K562 (cell line): ENCODE measurements around the gene EPHB1. TPM values are rescaled to one million over a fixed set of nuclear protein-coding genes. Genes with fewer than 3 reads are reported as not detected.

ENCODE experiments used
- ATAC-seq: fragments of 200-7000 bp; cut with Tn5 transposase; 3 replicates; pipeline ENCODE4 v1.9.1; 2020; ENCODE audit warnings: moderate library complexity
- BruUV-seq: library from RNA; stranded (reverse); fragments of 400-500 nt; replicated peaks from 2 replicates; lab custom pipeline; 2021; lab: Mats Ljungman, UMichigan
- CTCF ChIA-PET: fragments of 300-600 bp; formaldehyde crosslinking; extraction: SDS; loops from one replicate; lab custom pipeline; 2021; ENCODE audit warnings: low intra/inter-chr PET ratio; lab: Yijun Ruan, JAX
- POLR2A ChIA-PET: fragments of 300-600, 350-650 bp; sonication (Branson Sonifier 250); formaldehyde crosslinking; extraction: SDS; loops from one replicate; lab custom pipeline; 2021; ENCODE audit warnings: antibody characterized with exemption, inconsistent platforms; lab: Yijun Ruan, JAX
- DNase-seq, 4 experiments: peaks; one replicate each; pipeline versions ENCODE4 v3.0.0 to v3.0.0-alpha.2; 2011 to 2018; ENCODE audit warnings: low spot score in 3 of 4, mixed read lengths in 3 of 4; ENCODE audit errors: extremely low read depth in 1 of 4
- FAIRE-seq: peaks from 2 replicates; lab custom pipeline; 2011; peaks lifted over from hg19 to GRCh38; lab: Jason Lieb, UNC
- H2AFZ ChIP-seq: 2 replicates; pipeline ENCODE4 v1.6.0; 2011; ENCODE audit warnings: low read depth, low read length, control low read depth, inconsistent platforms
- H3K27ac ChIP-seq: fragments of 200-600 bp; 3 replicates; pipeline ENCODE4 v1.8.0; 2011; ENCODE audit warnings: low read depth, mild to moderate bottlenecking, control low read depth, inconsistent platforms, low read length, moderate library complexity, mixed read lengths; ENCODE audit errors: extremely low read depth
- H3K27me3 ChIP-seq, 2 experiments: fragments of 300-600 bp in 1 of 2; 2 replicates in 1 of 2; 3 replicates in 1 of 2; pipeline versions ENCODE4 v1.6.0 to v1.8.0; 2011; ENCODE audit warnings: inconsistent platforms in 2 of 2, low read length in 2 of 2, mild to moderate bottlenecking in 1 of 2, mixed read lengths in 1 of 2, moderate library complexity in 1 of 2; ENCODE audit not compliant: control insufficient read depth in 2 of 2, insufficient read depth in 2 of 2
- H3K36me3 ChIP-seq: fragments of 300-600 bp; 3 replicates; pipeline ENCODE4 v1.8.0; 2011; ENCODE audit warnings: mild to moderate bottlenecking, low read length, inconsistent platforms; ENCODE audit not compliant: control insufficient read depth, insufficient read depth
- H3K4me1 ChIP-seq, 2 experiments: fragments of 200-600 bp in 1 of 2; replicated peaks in 1 of 2; 2 replicates in 1 of 2; 3 replicates in 1 of 2; pipeline versions ENCODE4 v1.5.1 to v1.8.0; 2011; ENCODE audit warnings: inconsistent platforms in 2 of 2, low read length in 2 of 2, mild to moderate bottlenecking in 1 of 2, mixed read lengths in 1 of 2, moderate library complexity in 1 of 2; ENCODE audit not compliant: control insufficient read depth in 2 of 2, insufficient read depth in 2 of 2
- H3K4me2 ChIP-seq: 2 replicates; pipeline ENCODE4 v1.6.1; 2011; ENCODE audit warnings: low read length, control low read depth, inconsistent platforms, mixed read lengths; ENCODE audit not compliant: insufficient read depth
- H3K4me3 ChIP-seq: fragments of 200-600 bp; sonication (generic), shearing (Covaris generic); 2 replicates; pipeline ENCODE4 v1.5.1; 2016; ENCODE audit warnings: control low read depth, inconsistent platforms
- H3K79me2 ChIP-seq: fragments of 200-600 bp; 3 replicates; pipeline ENCODE4 v1.8.0; 2011; ENCODE audit warnings: low read length, inconsistent platforms; ENCODE audit not compliant: control insufficient read depth, insufficient read depth
- H3K9ac ChIP-seq, 2 experiments: 2 replicates each; pipeline versions ENCODE4 v1.6.0 to v1.6.1; 2011; ENCODE audit warnings: low read depth in 2 of 2, low read length in 2 of 2, control low read depth in 1 of 2, inconsistent platforms in 1 of 2, mild to moderate bottlenecking in 1 of 2, mixed read lengths in 1 of 2; ENCODE audit not compliant: insufficient read depth in 1 of 2
- H3K9me1 ChIP-seq: one replicate; pipeline ENCODE4 v1.6.0; 2011; ENCODE audit warnings: inconsistent platforms, mild to moderate bottlenecking, low read length, moderate library complexity; ENCODE audit not compliant: control insufficient read depth, insufficient read depth
- H3K9me3 ChIP-seq: replicated peaks from 2 replicates; pipeline ENCODE4 v1.5.1; 2011; ENCODE audit warnings: low read depth, low read length, inconsistent platforms; ENCODE audit not compliant: control insufficient read depth, insufficient read depth
- H4K20me1 ChIP-seq: replicated peaks from 2 replicates; pipeline ENCODE4 v1.6.1; 2011; ENCODE audit warnings: low read length, inconsistent platforms, mixed read lengths; ENCODE audit not compliant: control insufficient read depth, insufficient read depth
- EP400 ChIP-seq: fragments of 450-650 bp; IDR thresholded peaks from 2 replicates; pipeline ENCODE4 v1.6.1; 2017; ENCODE audit warnings: antibody characterized with exemption, mild to moderate bottlenecking, moderate library complexity
- WGBS: fragments of 100-300 bp; shearing (Covaris generic); methylation state at CpG from one replicate; pipeline ENCODE4 v1.1.6; 2016; ENCODE audit warnings: low coverage, mixed read lengths; ENCODE audit not compliant: insufficient coverage; ENCODE audit errors: missing lambda C conversion rate; 5-methylcytosine and 5-hydroxymethylcytosine counted together
- in situ Hi-C: fragments of 300-500 bp; cut with MboI; formaldehyde crosslinking; loops from 4 replicates; pipeline ENCODE4 v1.15.0; 2018; ENCODE audit warnings: inconsistent platforms, mixed read lengths
- intact Hi-C: fragments of 100-400 bp; cut with micrococcal nuclease; formaldehyde crosslinking; loops from 2 replicates; pipeline ENCODE4 v1.14.2; 2022
- polyA plus RNA-seq, 8 experiments: library from polyadenylated mRNA; depleted of rRNA in 4 of 8; stranded (reverse) in 5 of 8; unstranded in 3 of 8; fragments of >200 nt; fragmentation: Nextera tagmentation in 2 of 8; fragmentation: Illumina TruSeq in 1 of 8; extraction: Ambion mirVana in 2 of 8; extraction: Trizol in 1 of 8; gene quantifications; 2 replicates each; pipeline versions ENCODE4 v1.2.1 to v1.2.3, GENCODE V29; 2011 to 2014; ENCODE audit warnings: inconsistent platforms in 1 of 8, missing spikeins in 1 of 8
- total RNA-seq, 7 experiments: library from RNA; depleted of rRNA in 6 of 7; stranded (reverse); fragments of >200 nt in 6 of 7; fragmentation: Illumina TruSeq in 2 of 7; extraction: Trizol in 2 of 7; gene quantifications; 2 replicates each; pipeline versions ENCODE4 v1.2.1 to v1.2.3, GENCODE V29; 2011 to 2021; ENCODE audit warnings: low replicate concordance in 1 of 7
- TF ChIP-seq, protein P1 (sequence below): fragments of 150-350 bp; conservative IDR thresholded peaks from 2 replicates; pipeline ENCODE4 v1.6.1; 2014; ENCODE audit warnings: low read length

EPHB1 gene
- total and polyA plus RNA-seq, 9 of the 15 experiments (the other 6 are each of a cell fraction or from before 2014, with no cell fraction given), result 0.29 TPM; not detected in 8

DNA sequence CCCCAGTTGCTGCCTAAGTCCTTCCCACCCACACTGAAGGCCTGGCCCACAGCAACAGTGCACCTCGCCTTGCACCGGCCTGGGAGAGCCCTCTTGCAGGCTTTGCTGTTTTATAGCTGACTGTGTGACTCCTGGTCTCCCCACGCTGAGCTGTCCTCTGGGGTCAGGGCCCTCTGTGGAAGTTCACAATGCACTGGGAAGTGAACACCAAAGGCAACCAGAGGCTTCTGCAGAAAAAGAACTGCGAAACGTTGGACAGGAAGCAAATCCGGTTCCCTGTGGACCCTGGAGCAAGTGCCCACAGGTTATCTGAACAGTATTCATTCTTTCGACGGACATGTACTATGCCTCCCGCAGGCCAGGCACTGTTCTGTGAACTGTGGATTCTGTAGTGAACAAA lies 737 bp upstream of the EPHB1 start:
- H3K4me3 ChIP-seq, result no peak overlapping the region
- no peaks in the 10 kb centered on the region for H3K9me3 ChIP-seq
- H2AFZ ChIP-seq, result no peak overlapping the region
- 14% methylated on average over 7 of the region's 9 CpGs for WGBS
- no peak overlapping the region for H3K4me2 ChIP-seq
- intact Hi-C loops, result loop anchor here (10.0 kb wide), 3 partner anchors 450 to 1250 kb away; no protein-coding TSS in a partner anchor
- peaks cover 0 to 8% of the 10 kb centered on the region in 2 experiments; a peak in 1 of 5 replicates for H3K27me3 ChIP-seq
- FAIRE-seq (no peak), ATAC-seq (no peak)
- no peaks in the 10 kb centered on the region for H3K36me3 ChIP-seq
- TF ChIP-seq EP400, result no peak
- TF ChIP-seq, protein P1, sequence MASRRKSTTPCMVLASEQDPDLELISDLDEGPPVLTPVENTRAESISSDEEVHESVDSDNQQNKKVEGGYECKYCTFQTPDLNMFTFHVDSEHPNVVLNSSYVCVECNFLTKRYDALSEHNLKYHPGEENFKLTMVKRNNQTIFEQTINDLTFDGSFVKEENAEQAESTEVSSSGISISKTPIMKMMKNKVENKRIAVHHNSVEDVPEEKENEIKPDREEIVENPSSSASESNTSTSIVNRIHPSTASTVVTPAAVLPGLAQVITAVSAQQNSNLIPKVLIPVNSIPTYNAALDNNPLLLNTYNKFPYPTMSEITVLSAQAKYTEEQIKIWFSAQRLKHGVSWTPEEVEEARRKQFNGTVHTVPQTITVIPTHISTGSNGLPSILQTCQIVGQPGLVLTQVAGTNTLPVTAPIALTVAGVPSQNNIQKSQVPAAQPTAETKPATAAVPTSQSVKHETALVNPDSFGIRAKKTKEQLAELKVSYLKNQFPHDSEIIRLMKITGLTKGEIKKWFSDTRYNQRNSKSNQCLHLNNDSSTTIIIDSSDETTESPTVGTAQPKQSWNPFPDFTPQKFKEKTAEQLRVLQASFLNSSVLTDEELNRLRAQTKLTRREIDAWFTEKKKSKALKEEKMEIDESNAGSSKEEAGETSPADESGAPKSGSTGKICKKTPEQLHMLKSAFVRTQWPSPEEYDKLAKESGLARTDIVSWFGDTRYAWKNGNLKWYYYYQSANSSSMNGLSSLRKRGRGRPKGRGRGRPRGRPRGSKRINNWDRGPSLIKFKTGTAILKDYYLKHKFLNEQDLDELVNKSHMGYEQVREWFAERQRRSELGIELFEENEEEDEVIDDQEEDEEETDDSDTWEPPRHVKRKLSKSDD, result no peak
- TF ChIP-seq, all 486 proteins: peak for 0
- Histone ChIP-seq H3K27ac (no peak overlapping the region), H3K9me1 (no peaks in the 10 kb centered on the region), H3K4me1 (peaks cover 0 to 11% of the 10 kb centered on the region in 2 experiments; a peak in 2 of 5 replicates), H3K79me2 (no peaks in the 10 kb centered on the region), H3K9ac (no peak overlapping the region), H4K20me1 (no peaks in the 10 kb centered on the region)
- ChIA-PET POLR2A (interaction anchor here (0.6 kb wide), 1 partner anchor 1076 kb away, joined by 3 read pairs; no protein-coding TSS in a partner anchor), CTCF (no interaction called here)
- no TSS peak for BruUV-seq
- no peak for DNase-seq
- in situ Hi-C loops, result loop anchor here (25.0 kb wide), 1 partner anchor 1093 kb away; no protein-coding TSS in a partner anchor
